ENCODE results near the gene DFFB.
A peak's percentile ranks its signal among the peaks of the same experiment; 100 is the strongest.

The DFFB gene

GRCh38 chr1:3868464-3869006 is 11.3 kb downstream of the DFFB start:
- H3K27ac ChIP-seq, result no peak overlapping the region

DNA sequence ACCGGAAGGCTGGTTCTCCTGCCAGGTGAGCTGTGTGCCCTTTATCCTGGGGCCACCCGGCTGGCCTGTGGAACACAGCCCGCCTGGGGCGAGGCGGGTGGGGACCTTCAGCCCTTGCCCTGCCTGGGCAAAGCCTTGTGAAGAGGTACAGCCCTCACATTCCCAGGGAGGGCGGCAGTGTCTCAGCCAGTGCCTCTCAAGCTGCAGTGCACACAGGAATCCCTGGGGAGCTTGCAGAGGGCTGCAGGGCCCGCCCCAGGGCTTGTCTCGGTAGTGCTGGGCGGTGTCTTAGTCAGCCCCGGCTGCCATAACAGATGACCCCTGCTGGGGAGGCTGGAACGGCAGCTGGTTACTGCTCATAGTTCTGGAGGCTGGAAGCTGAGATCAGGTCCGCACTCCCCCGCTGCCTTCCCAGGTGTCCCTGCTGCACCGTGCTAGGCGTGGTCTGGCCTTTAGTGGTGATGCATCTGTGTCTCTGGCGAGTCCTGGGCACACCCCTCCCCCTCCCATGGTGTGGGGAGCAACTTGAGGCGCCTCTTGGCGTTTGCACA is 12.6 kb downstream of the DFFB start:
- H3K27ac ChIP-seq, result no peak overlapping the region
- H3K4me3 ChIP-seq, result no peak overlapping the region

More at GRCh38 chr1:3868464-3869006, 11.3 kb downstream of the DFFB start:
- H3K4me3 ChIP-seq, result no peak overlapping the region

- H3K27ac ChIP-seq, result no peak overlapping the region
- no peak overlapping the region for H3K4me3 ChIP-seq
Measured at GRCh38 chr1:3871451-3871805, 14.2 kb downstream of the DFFB start.

DNA sequence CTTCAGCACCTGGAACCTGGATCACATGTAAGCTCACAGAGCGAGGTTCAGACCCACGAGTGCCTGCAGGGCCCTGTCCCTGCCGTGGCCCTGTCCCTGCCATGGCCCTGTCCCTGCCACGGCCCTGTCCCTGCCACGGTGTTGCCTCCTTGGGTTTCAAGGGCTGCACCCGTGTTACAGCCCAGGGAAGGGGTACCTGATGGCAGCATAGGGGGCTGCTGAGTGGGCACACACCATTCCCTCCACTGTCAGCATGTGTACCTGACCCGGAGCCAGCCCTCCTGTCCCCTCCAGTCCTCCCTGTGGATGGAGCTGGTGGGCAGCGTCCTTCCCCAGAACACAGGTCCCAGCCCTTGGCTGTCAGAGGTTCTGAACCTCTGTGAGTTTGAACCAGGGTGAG is 15.3 kb downstream of the DFFB start:
- Histone ChIP-seq H3K27ac (no peak overlapping the region), H3K4me3 (no peak overlapping the region)

DNA sequence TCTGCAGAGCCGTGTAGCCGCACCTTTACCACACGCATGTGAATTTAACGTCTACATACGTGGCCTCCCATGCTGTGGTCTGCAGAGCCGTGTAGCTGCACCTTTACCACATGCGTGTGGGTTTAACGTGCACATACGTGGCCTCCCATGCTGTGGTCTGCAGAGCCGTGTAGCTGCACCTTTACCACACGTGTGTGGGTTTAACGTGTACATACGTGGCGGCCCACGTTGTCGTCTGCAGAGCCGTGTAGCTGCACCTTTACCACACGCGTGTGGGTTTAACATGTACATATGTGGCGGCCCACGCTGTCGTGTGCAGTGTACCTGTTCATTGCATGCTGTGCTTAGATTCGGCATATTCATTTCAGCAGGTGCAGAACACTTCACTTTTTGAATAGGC is 17.5 kb downstream of the DFFB start:
- H3K27ac ChIP-seq, result no peak overlapping the region
- H3K4me3 ChIP-seq, result no peak overlapping the region

DNA sequence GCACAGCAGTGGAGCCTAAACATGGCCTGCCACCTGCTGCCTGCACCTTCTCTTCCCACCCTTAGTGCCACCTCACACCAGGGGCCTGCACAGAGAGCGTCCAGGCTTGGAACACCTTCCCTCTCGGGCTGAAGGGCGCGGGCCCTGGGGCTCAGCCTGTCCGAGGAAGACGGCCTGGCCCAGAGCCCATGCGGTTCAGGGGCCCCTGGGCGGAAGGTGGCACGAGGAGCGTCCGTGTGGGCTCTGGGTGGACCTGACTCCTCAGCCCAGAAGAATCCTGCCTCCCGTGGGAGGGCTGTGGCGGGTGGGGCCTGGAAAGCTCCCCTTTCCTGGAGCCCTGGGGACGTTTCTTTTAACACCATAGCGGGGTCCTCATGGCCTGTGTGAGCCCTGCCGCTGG is 19.4 kb downstream of the DFFB start:
- Histone ChIP-seq H3K4me3 (no peak overlapping the region), H3K27ac (no peak overlapping the region)

DNA sequence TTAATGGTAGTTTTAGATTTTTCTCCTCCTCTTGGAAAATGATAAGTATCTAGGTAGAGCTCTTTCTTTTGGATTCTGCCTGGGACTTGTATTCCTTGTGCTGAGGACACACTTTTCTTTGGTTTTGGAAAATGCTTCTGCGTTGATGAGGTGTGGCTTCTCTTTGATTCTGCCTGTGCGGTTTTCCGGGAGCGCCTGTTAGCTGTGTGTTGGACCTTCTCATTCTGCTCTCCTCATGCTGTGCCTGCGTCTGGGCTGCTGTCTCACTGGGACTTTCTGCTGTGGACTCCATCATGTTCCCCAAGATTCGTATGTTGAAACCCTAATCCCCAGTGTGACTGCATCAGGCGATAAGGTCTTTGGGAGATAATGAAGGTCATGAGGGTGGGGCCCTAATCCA is 21.8 kb downstream of the DFFB start:
- Histone ChIP-seq H3K4me3 (no peak overlapping the region), H3K27ac (no peak overlapping the region)

- Histone ChIP-seq H3K27ac (no peak overlapping the region), H3K4me3 (no peak overlapping the region)
Measured at GRCh38 chr1:3879787-3880428, 22.6 kb downstream of the DFFB start.

DNA sequence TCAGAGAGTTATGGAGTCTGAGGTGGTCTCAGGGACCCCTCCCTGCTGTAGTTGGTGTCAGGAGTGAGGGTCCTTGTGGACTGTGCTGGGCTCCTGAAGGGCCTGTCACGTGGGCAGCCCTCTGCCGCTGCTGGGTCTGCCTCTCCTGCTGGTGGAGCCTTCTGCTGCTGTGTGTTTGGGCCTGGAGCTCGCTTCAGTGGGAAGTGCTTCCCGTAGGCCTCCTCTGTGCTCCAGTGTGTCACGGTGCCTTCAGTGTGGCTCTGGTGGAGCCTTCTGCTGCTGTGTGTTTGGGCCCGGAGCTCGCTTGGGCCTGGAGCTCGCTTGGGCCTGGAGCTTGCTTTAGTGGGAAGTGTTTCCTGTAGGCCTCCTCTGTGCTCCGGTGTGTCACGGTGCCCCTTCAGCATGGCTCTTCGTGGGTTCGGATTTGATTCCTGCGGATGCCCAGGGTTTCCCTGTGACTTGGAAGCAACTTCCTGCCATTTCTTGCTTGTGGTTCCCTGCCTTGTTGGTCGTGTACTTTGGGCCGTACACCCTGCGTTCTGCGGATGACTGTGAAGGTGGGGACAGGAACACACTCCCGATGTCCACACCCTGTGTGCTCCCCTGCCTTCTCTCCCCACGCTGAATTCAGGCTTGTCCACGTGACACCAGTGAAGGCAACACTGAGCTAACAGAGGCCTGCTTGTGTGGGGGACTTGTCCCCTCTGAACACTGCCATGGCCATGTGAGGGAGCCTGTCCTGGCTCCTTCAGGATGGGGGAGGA is 23.3 kb downstream of the DFFB start:
- no peak overlapping the region for H3K4me3 ChIP-seq
- no peak overlapping the region for H3K27ac ChIP-seq

DNA sequence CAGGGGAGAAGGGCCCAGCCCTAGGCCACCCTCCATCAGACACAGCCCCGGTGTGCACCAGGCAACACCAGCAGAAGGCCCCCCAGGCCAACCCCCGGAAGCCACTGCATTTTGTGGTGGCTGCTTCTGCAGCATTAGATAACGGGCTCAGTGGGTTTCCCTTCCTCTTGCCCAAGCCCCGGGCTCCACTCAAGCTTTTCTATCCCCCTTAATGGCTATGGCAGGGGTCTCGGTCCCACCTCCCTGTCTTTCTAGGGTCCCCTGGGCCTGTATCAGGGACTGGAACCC is 23.9 kb downstream of the DFFB start:
- Histone ChIP-seq H3K4me3 (no peak overlapping the region), H3K27ac (no peak overlapping the region)

GRCh38 chr1:3883194-3883925 is 26.1 kb downstream of the DFFB start:
- H3K4me3 ChIP-seq, result no peak overlapping the region
- no peak overlapping the region for H3K27ac ChIP-seq

- no peak overlapping the region for H3K4me3 ChIP-seq
- H3K27ac ChIP-seq, result no peak overlapping the region
Measured at GRCh38 chr1:3884966-3885365, 27.7 kb downstream of the DFFB start.

- no peak overlapping the region for H3K4me3 ChIP-seq
- no peak overlapping the region for H3K27ac ChIP-seq
Measured at GRCh38 chr1:3885611-3886010, 28.3 kb downstream of the DFFB start.

DNA sequence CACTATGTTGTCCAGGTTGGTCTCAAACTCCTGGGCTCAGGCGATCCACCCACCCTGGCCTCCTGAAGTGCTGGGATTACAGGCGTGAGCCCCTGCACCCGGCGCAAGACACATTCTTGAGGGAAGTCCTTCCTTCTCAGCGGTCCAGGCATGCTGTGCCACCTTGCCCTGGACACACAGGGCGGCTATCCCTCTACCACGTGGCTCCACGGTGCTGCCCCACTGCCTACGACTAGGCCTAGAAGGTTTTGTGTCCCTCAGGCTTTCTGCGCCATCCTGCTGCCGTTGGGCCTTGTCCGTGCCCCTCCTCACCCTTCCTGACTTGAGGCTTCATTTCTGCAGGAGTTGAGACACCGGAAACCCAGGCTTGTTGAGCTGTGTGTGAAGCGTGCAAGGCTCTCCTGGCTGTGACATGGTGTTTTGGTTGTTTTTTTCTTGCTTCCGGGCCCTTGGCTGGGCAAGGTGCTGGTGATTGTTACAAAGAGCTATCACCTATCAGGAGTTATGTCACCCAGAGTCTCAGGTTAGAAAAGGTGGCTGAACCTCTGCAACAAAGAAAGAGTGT is 28.9 kb downstream of the DFFB start:
- H3K27ac ChIP-seq, result no peak overlapping the region
- H3K4me3 ChIP-seq, result no peak overlapping the region

GRCh38 chr1:3886691-3887090 is 29.4 kb downstream of the DFFB start:
- Histone ChIP-seq H3K4me3 (no peak overlapping the region), H3K27ac (no peak overlapping the region)

- Histone ChIP-seq H3K4me3 (no peak overlapping the region), H3K27ac (no peak overlapping the region)
Measured at GRCh38 chr1:3888301-3888700, 31.0 kb downstream of the DFFB start.

- H3K27ac ChIP-seq, result peak overlapping the region in 1 of 21 experiments; percentile 69
Measured at GRCh38 chr1:3889936-3890335, 32.7 kb downstream of the DFFB start.

GRCh38 chr1:3890389-3891328 is 33.4 kb downstream of the DFFB start:
- H3K4me3 ChIP-seq, result no peak overlapping the region
- H3K27ac ChIP-seq, result peak overlapping the region in 4 of 21 experiments; percentile 1 to 69 (median 21)

More at GRCh38 chr1:3889936-3890335, 32.7 kb downstream of the DFFB start:
- H3K4me3 ChIP-seq, result no peak overlapping the region

GRCh38 chr1:3891329-3891865 is 34.1 kb downstream of the DFFB start:
- Histone ChIP-seq H3K4me3 (no peak overlapping the region), H3K27ac (peak overlapping the region in 3 of 21 experiments; percentile 17 to 69 (median 25))
